Keratinocyte (primary cell): ENCODE measurements around the gene ABCC4.

Experiments used
- EZH2 ChIP-seq: IDR thresholded peaks from one replicate; pipeline ENCODE4 v1.6.1; 2012; ENCODE audit warnings: inconsistent platforms, mild to moderate bottlenecking, low read length, moderate library complexity
- TF ChIP-seq, protein P1 (sequence below), 3 experiments: IDR thresholded peaks in 1 of 3; conservative IDR thresholded peaks in 1 of 3; optimal IDR thresholded peaks in 1 of 3; 2 replicates in 2 of 3; 3 replicates in 1 of 3; pipeline versions ENCODE3 to v1.5.1; 2011; ENCODE audit warnings: low read length in 3 of 3, mild to moderate bottlenecking in 3 of 3, moderate library complexity in 2 of 3, control low read depth in 1 of 3, inconsistent platforms in 1 of 3; ENCODE audit not compliant: insufficient read depth in 2 of 3; ENCODE audit errors: extremely low read depth in 1 of 3

DNA sequence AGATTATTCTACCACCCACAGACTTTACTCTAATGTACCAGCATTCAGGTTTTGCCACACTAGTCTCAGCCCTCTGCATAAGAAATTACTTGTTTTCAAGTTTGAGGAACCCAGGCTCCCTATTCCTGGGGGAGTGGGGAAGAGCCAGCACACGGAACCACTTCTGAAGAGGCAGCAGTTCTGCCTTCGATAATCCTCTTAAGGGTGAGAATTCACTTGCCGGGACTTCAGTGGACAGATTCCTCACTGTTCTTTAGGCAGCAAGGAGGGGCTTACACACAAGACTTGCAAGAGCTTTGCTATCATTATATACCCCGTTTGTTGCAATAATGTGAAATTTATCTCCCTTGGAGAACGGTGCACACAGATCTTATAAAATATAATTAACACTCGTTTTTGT, 133.1 kb downstream of the ABCC4 start:
- TF ChIP-seq, protein P1, sequence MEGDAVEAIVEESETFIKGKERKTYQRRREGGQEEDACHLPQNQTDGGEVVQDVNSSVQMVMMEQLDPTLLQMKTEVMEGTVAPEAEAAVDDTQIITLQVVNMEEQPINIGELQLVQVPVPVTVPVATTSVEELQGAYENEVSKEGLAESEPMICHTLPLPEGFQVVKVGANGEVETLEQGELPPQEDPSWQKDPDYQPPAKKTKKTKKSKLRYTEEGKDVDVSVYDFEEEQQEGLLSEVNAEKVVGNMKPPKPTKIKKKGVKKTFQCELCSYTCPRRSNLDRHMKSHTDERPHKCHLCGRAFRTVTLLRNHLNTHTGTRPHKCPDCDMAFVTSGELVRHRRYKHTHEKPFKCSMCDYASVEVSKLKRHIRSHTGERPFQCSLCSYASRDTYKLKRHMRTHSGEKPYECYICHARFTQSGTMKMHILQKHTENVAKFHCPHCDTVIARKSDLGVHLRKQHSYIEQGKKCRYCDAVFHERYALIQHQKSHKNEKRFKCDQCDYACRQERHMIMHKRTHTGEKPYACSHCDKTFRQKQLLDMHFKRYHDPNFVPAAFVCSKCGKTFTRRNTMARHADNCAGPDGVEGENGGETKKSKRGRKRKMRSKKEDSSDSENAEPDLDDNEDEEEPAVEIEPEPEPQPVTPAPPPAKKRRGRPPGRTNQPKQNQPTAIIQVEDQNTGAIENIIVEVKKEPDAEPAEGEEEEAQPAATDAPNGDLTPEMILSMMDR (optimal IDR thresholded peaks at IDR 0.05 in 1 of 3, IDR thresholded peaks at IDR 0.05 in 1 of 3, conservative IDR thresholded peaks at IDR 0.05 in 1 of 3; ENCODE audit: extremely low read depth in 1 of 3, insufficient read depth in 2 of 3, low read length in 3 of 3) = no peak
- TF ChIP-seq EZH2 = no peak
